ENCODE data around the gene HOXA3. TPM values are rescaled to one million over a fixed set of nuclear protein-coding genes. Genes with fewer than 3 reads are reported as not detected.

The HOXA3 gene
- total RNA-seq, 1 experiment from 2014 or later: 3.3 TPM

GRCh38 chr7:27161214-27161720 lies 8.9 kb upstream of the HOXA3 start:
- DNase-seq (ENCODE audit: low read depth): no peak
- in situ Hi-C loops (cut with HindIII; ENCODE audit: low pct_unique_long_range_greater_than_20kb, low sequenced_read_pairs): loop anchor here (5.0 kb wide), 1 partner anchor 34 kb away; no protein-coding TSS in a partner anchor

DNA sequence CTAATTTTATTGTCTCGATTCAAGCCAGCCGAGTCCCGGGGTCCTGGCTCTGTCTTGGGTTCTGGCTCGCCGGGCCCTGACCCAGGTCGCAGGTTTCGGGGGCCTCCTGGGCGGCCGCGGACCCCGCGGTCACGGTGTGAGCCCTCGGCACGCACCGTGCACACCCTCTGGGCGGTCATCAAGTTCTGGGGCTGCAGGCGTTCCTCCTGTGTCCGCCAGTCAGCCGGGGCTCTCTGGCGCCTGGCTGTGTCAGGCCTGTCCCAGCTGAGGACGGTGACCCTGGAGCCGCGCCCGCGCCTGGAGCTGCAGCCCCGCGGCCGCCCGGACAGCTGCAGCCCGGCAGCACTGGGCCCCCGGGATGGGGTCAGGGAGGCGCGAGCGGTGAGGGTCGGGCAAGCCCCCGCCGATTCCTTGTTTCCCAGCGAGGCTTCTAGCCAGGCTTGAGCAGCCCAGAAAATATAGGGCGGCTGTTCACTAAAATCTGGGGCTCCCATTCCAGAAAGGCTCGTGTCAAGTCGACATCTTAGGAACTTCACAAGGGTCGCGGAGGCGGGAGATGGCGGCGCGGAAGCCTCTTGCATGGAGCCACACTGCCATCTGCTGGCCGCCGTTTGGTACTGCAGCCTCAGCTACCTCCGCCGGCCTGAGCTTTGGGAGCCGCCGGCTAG lies 8.3 kb upstream of the HOXA3 start:
- DNase-seq (ENCODE audit: low read depth): peak; percentile 84
- in situ Hi-C loops (cut with HindIII; ENCODE audit: low pct_unique_long_range_greater_than_20kb, low sequenced_read_pairs): loop anchor here (5.0 kb wide), 1 partner anchor 33 kb away; no protein-coding TSS in a partner anchor

DNA sequence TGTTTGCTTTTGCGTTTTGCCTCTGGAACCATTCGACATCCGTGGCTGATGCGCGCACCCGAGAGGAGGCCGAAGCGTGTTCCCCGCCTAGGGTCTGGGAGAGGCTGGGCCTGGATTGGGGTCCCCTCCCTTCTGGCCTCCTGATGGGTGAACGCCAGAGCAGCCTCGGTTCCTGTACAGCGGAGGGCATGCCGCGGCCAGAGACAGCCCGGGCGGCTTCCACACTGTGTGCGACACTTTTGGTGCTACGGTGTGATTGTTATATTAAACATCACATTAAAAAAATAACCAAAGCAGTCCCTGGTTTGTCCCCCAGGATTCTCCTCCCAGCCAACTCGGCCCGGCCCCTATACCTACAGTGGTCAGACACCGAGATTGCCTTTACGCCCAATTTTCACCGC lies 7.8 kb upstream of the HOXA3 start:
- in situ Hi-C loops (cut with HindIII; ENCODE audit: low pct_unique_long_range_greater_than_20kb, low sequenced_read_pairs): loop anchor here (5.0 kb wide), 1 partner anchor 33 kb away; no protein-coding TSS in a partner anchor

GRCh38 chr7:27159266-27160144 lies 7.1 kb upstream of the HOXA3 start:
- DNase-seq (ENCODE audit: low read depth): no peak
- in situ Hi-C loops (cut with HindIII; ENCODE audit: low pct_unique_long_range_greater_than_20kb, low sequenced_read_pairs): loop anchor here (5.0 kb wide), 1 partner anchor 32 kb away; no protein-coding TSS in a partner anchor

More for the DNA sequence above, 7.8 kb upstream of the HOXA3 start:
- peak; percentile 22 for DNase-seq (ENCODE audit: low read depth)

DNA sequence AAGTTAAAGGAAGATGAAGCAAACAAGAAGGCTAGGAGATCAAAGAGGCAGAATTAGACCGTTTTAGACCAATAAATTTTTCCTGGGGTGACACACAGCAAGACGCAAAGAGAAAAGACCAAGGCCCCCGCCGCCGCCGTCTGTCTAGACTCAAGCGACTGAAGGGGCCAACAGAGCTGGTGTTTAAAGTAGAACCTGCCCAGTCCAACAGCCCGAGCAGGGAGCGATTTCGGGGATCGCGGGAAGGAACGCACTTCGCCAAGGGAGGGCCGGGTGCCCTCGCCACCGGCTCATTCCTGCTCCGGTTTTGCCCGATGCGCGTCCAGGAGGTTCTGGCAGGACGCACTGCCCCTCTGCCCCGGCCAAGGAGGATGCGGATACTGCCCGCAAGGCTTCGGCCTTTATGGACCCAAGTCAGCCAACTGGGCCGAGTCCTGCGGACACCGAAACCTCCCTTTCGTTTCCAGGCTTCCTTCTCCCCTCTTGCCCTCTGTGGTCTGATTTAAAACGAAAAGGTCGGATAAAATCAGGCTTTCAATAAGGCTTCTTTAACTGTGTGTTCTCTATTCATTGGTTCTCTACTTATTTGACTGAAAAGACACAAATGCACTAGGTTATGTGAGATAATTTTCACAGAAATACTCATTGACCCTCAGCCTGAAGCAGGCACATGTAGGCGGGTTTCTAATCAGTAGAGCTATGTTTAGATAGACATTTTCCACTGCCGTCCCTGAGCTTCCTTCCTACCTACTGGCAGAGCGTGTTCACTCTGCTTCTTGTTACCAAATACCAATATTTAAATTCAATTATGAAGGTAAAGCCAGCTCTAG lies 6.3 kb upstream of the HOXA3 start:
- in situ Hi-C loops (cut with HindIII; ENCODE audit: low pct_unique_long_range_greater_than_20kb, low sequenced_read_pairs): no loop called here
- DNase-seq (ENCODE audit: low read depth): no peak

DNA sequence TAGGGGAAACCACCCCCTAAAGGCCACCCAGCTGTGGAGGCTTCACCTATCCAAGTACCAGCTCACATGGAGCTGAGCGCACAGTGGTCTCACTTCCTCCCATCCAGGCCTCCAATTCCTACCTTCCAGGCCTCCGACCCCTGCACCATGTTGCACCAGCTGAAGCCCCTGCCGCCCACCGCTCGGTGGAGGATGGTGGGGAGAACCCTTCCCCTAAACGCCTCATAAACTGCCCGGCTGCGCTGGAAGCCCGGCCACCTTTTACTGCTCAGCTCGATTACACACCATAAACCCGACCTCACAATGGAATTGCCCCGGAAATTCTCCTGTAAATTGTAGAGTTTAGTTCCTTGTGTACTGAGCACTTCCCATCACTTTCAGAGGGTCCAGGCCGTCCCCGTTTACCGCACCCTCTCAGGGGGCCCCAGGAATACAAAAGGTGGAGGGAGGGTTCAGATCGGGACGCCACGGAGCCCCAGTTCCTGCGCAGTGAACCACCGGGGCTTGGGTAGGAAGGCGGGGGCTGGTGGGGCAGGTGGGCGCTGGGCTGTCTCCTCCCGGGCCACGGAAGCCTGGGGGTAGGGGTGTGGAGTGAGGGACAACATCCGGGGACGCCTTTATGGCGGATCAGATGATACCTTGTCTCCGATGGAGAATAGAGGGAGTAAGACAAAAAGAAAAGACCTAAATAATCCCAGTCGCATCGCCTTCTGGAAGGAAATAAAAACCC lies 5.5 kb upstream of the HOXA3 start:
- in situ Hi-C loops (cut with HindIII; ENCODE audit: low pct_unique_long_range_greater_than_20kb, low sequenced_read_pairs): no loop called here
- no peak for DNase-seq (ENCODE audit: low read depth)

DNA sequence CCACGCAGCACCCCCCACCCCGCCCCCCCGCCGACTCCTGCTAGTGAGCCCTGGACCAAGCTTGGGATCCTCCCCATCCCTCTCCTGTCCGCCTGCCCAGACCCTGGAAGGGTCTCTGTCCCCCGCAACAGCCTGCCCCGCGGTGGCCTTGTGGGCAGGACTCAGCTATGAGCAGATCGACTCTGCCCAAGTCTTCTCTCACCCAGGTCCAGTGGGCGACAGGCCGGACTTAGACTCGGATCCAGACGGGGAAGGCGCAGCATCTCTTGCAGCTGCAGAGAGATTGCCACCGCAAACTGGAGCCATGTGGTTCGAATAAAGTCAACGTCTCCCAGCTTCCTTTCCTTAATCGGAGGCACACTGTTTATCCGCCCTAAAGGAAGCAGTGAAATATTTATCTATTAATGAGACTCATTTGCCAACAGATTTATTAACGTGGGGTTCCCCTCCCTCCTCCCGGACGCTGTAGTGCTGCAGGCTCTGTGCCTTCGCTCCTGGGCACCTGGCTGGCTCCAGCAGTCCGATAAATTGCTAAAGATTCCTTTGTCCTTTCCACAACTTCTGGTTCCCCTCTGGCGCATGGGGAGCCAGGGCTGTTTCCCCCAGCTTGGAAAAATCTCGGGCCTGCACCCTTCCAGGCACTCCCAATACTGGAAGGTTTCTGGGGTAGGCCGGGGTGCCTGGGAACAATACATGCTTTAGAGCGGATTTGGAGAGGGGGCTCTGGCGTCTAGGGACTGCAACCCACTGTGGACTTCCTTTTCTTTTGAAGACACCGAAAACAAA lies 4.7 kb upstream of the HOXA3 start:
- DNase-seq (ENCODE audit: low read depth): no peak

DNA sequence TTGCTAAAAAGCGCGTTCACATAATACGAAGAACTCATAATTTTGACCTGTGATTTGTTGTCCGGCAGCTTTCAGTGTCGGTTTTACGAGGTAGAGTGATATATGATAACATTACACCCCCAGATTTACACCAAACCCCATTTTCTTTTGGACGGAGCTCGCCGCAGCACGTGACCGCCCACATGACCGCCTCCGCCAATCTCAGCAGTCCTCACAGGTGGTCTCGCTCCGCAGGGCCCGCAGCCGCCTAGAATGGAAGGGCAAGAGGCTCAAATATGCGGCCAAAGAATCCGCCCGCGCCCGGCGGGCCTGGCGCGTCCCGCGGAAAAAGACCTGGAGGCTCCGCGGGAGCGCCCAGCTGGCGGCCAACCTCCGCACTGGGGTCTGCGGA lies 4.1 kb upstream of the HOXA3 start, which contains the start of gene HOXA7:
HOXA7 (minus strand) TSS at position 168 of the 391 bp plus-strand sequence; CDS start at position 38, 130 bp downstream.
- in situ Hi-C loops (cut with HindIII; ENCODE audit: low pct_unique_long_range_greater_than_20kb, low sequenced_read_pairs): no loop called here
- DNase-seq (ENCODE audit: low read depth): peak; percentile 53

More for the DNA sequence above, 4.7 kb upstream of the HOXA3 start:
- in situ Hi-C loops (cut with HindIII; ENCODE audit: low pct_unique_long_range_greater_than_20kb, low sequenced_read_pairs): no loop called here

- in situ Hi-C loops (cut with HindIII; ENCODE audit: low pct_unique_long_range_greater_than_20kb, low sequenced_read_pairs): no loop called here
- DNase-seq (ENCODE audit: low read depth): peak; percentile 54
These were observed 3.6 kb upstream of the HOXA3 start for GRCh38 chr7:27155816-27156507.

- in situ Hi-C loops (cut with HindIII; ENCODE audit: low pct_unique_long_range_greater_than_20kb, low sequenced_read_pairs): no loop called here
These were observed 2.8 kb upstream of the HOXA3 start for GRCh38 chr7:27154901-27155815.

DNA sequence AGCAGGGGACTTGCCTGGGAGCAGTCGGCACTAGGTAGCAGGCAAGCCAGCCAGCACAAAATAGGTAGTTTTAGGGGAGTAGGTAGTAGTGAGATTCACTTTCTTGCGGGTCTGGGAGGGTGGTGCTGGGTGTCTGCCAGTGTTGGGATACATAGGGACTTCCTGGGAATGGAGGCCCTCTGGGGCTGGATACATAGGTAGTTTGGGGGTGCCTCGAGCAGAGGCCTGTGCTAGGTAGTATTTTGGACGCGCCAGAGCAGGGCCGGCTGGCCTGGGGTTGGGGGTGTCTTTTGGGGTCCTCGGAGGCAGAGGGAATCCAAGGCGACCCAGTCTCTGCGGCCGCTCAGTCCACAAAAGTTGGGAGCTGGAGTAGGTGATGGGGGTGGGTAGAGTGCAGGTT lies 2.0 kb upstream of the HOXA3 start:
- in situ Hi-C loops (cut with HindIII; ENCODE audit: low pct_unique_long_range_greater_than_20kb, low sequenced_read_pairs): no loop called here
- DNase-seq (ENCODE audit: low read depth): no peak

More at GRCh38 chr7:27154901-27155815, 2.8 kb upstream of the HOXA3 start:
- DNase-seq (ENCODE audit: low read depth): no peak

DNA sequence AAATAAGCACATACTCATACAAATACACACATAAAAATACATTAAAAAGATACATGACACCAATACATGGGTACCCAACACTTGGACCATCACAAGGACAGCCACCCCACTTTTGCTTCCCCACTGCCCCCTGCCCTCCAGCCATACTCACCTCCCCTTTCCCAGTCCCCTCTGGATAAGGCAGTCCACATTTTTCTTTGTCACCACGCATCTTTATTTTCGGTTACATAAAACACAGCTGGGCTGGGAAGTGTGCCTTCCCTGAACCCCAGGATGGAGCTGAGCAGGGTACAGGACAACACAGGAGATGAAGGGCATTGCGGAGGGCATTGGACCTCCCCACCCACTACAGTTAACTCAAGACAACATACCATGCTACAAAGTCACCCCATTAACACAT lies 1.1 kb upstream of the HOXA3 start:
- in situ Hi-C loops (cut with HindIII; ENCODE audit: low pct_unique_long_range_greater_than_20kb, low sequenced_read_pairs): no loop called here
- DNase-seq (ENCODE audit: low read depth): no peak

- in situ Hi-C loops (cut with HindIII; ENCODE audit: low pct_unique_long_range_greater_than_20kb, low sequenced_read_pairs): no loop called here
- no peak for DNase-seq (ENCODE audit: low read depth)
These were observed 546 bp upstream of the HOXA3 start for GRCh38 chr7:27152816-27153442.

- in situ Hi-C loops (cut with HindIII; ENCODE audit: low pct_unique_long_range_greater_than_20kb, low sequenced_read_pairs): no loop called here
- no peak for DNase-seq (ENCODE audit: low read depth)
These were observed 947 bp downstream of the HOXA3 start for GRCh38 chr7:27151341-27151930.

All from Caki2 (cell line).